CD4-positive, alpha-beta T cell treated with Interferon gamma for 1 hour (primary cell): ENCODE measurements around the gene GLMP.

ENCODE experiments used
- DNase-seq: peaks from one replicate; pipeline ENCODE4 v3.0.0-alpha.2; 2020

GLMP gene

DNA sequence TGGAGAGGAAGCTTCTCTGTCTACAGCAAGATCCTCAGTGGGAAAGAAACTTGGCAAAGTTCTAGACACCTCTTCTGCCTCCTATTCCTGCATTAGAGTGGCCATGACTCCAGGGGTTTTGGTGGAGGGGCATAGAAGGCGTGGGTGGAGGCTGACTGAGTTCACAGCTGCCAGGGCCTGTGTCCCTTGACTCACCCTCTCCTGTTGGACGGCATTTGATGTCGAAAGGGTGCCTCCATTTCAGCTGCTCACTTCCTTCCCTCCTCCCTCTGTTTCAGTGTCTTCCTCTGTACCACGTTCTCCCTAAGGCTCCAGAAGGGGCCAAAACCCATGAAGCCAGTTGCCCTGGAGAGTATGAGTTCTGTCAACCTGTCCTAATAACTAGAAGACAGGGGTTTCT, 10.7 kb downstream of the GLMP start:
- no peak for DNase-seq

DNA sequence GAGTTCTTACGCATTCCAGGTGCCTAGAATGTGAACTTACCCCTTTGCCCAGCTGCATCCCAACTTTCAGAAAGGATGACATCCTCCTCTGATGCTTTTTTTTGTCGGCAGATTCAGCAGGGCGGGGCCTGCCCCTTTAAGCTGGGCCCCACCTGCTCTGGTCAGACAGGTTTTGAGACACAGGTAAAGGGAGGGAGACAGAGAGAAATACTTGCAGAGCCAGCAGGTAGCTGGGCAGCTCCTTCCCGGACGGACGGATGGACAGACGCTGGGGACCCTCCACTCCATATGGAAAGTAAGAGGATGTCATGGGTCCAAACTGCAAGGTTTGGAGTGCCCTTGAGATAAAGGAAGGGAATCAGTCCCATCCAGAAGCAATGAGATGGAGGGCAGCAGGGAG, 11.4 kb downstream of the GLMP start, which contains the start of gene TMEM79:
TSS of gene TMEM79 (plus strand) at position 214 of the 400 bp plus-strand sequence. CDS start 902 bp downstream, outside the sequence.
- DNase-seq: no peak

DNA sequence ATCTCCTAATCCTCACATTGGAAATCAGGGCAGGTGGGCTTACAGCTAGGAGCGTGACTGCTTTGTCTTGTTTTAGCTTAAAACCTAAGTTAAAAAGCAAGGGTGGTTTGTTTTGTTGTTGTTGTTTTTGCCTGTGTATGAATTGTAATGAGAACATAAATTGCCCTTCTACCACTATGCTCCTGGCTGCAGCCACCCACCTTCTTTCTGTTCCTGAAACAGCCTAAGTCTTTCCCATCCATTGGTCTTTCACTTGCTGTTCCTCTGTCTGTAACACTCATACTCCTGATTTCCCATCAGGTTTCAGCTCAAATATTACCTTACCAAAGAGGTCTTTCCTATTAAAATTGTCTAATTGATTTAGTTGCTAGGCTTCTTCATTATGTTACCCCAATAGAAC, 12.0 kb downstream of the GLMP start:
- DNase-seq: no peak

DNA sequence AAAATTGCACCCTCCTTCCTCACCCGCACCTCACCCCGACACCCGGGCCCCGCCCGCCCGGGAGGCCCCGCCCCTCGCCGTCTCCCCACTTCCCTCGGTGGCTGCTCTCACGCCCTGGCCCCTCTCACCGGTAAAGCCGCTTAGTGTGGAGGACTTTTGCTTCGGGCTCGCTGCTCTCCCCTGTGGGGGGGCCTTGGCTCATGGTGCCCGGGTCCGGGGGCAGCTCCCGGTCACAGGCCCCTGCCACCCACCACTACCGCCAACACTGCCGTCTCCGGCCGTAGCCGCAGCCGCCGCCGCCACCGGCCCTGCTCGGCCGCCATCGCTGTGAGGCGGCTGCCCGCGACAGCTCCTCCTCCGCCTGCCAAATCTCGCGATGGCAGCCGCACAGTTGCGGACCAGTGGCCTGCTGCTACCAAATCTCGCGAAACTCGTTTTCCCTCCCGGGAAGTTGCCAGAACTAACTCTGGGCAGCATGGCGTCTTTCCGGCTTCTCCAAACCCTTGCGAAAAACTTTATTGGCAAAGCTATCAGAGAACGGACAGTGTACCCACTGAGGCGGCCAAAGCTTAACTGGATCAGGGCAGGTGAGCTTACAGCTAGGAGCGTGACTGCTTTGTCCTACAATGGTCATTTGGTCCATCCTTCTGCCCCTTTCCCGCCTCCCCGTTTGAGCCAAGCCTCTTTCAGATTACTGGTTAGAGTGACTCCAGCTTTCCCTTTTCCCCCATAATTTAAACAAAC, 12.8 kb downstream of the GLMP start, which contains the start of gene SMG5:
TSS of gene SMG5 (minus strand) at position 347 of the 744 bp plus-strand sequence. CDS start at position 202, 145 bp downstream.
- DNase-seq: peak; percentile 97

DNA sequence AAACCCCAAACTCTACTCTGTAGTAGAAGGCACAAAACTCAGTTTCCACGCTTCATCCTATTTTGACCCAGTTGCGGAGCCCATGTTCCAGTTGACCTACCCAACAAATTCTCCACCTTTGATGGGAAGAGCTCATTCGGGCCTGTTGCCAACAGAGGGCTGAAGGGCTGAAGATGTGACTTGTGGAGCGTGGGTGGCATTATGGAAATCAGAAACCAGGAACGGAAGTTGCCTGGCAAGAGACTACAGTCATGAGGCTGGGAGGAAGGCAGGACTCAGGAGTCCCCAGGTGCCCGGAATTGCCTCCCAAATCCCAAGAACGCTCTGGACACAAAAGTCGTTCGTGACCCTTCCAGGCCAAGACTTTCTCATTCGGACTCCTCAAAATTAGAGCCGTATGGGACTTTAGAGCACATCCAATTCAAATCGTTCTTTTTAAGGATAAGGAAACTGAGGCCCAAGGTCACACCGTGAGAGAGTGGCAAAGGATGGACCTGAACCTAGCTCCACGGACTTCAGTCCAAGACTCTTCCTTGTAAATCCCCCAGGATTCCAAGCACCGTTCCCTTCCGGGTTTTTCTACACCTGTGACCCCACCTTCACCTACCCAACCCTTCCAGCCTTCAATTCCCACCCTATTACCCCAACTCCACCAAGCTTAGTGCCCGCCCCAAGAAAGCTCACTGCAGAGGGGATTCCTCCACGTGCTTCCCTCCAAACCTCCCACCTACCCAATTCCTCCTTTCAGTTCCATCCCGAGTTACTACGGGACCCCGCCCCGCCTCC, 13.6 kb downstream of the GLMP start:
- DNase-seq: no peak

DNA sequence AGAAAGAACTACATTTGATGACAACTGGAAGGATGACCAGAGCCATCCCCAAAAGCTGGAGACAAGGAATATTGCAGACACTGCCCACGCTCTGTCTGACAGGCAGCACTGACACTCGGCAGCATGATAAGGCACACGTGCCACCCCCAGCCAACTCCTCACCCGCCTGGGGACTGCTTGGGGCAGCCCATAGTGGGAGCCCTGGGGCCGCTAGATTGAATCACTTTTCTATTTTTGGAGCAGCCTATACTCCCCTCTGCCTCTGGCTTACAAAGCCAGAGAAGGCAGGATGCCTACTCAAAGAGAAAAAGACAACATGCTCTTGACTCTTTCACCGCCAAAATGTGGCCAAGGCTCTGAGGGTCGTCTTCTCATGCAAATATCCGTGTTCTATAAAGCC, 14.2 kb downstream of the GLMP start:
- no peak for DNase-seq

DNA sequence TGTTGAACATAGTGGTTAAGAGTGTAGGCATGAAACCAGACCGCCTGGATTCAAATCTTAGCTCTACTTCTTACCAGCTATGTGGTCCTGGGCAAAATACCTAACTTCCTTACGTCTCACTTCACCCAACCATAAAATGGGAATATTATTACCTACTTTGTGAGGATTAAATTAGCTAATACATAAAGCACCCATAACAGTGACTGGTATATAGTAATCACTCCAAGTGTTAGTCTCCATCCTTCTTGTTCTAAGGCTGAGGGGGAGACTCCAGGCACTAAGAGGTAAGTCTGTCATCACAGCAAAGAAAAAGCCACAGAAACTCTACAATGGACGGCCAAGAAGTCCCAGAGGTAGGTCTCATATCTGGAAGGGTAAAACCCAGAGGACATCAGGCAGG, 15.6 kb downstream of the GLMP start:
- DNase-seq: no peak

DNA sequence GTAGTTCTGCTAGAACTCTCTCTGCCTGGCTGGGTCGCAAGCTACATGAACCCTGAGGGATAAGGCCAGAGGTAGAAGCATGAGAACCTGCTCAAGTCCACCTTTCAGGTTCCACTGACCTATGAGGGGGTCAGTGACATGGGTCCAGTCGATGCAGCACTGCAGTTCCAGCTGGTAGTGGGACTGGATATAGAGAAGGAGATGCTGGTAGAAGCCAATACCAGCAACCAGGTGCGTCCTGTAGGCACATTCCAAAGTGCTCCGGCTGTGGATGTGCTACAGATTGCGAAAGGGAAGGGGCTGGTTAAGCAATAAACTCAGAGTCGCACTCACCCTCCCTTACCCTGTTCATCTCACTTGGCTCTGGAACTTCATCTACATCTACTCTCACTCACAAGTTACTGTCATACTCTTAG, 18.5 kb downstream of the GLMP start:
- DNase-seq: no peak

DNA sequence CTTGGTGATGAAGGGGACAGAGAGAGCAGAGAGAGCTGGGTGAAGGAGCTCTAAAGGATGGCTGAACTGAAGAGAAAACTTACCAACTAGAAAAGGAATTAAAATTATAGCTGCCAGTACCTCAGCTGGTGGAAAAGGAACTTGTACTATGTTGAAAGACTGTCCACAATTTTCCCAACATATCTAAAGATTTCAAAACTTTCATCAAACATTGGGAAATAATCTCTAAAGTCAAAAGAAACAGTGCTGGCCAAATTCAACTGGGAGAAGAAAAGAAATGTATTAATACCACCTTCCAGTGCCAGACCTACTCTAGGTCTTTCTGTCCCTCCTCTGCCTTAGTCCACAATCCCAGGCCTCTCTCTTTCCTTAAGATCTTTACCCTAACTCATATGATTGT, 18.9 kb downstream of the GLMP start:
- DNase-seq: no peak

DNA sequence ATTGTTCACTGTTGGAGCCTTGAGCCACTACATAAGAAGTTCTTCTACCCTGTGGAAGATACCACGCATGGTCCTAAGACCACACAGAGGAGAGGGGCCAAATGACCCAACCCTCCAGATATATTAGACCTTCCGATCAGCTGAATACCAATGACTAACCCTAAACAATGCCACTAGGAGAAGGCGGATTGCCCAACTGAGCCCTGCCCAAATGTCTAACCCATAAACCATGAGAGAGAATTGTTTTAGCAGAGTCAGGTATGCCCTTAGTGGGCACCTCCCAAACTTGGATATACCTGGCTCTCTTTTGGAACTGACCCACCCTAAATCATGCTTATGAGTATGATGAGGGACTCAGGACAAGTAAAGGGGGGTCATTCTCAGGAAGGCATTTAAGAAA, 25.2 kb downstream of the GLMP start:
- no peak for DNase-seq

DNA sequence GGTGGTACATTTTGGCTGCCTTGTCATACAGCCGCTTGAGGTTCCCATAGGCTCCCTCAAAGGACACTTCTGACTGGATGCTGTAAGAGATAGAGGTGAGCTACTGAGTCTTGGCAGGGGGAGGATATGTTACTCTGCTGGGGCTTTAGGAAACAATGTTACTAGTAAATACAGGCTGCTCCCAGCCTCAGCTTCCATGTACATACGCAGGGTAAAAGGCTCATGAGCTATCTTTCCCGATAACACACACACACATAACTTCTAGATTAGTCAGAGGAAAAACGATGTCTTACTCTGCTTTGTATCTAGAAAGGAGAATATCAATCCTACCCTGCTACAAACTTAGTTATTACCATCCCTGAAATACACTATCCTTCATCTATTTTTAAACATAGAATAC, 27.1 kb downstream of the GLMP start:
- no peak for DNase-seq

DNA sequence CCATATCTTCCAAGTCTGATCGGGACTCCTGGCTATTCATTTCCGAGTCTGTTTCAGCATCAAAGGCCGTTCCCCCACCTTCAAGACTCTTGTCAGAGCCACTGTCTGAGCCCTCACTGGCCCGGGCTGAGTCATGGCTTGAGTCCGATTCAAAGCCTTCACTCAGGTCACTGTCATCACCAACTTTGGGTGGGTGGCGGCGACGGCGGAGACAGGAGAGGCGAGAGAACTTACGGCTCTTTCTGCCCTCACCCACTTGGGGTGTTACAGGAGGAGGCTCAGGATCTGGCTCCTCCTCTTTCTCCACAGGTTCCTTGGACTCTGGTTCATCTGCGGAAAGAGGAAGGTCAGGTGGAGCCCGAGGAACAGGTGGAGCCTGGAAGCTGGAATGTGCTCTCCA, 29.4 kb downstream of the GLMP start:
- no peak for DNase-seq

DNA sequence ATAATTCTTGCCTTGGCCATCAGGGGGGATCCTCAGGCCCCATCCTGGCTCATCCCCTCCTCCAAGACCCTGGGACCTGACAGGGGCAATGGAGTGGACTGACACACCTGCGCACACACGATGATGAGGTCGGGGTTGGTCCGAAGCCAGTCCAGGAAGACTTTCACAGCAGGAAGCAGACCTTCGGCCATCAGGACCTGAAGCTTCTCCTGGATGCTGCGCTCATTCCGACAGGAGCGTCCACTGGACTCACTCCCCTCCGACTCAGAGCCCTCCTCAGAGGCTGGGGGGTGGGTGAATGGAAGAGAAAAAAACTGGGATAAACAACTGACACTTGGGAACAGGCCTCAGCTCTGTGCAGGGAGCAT, 32.2 kb downstream of the GLMP start:
- no peak for DNase-seq

DNA sequence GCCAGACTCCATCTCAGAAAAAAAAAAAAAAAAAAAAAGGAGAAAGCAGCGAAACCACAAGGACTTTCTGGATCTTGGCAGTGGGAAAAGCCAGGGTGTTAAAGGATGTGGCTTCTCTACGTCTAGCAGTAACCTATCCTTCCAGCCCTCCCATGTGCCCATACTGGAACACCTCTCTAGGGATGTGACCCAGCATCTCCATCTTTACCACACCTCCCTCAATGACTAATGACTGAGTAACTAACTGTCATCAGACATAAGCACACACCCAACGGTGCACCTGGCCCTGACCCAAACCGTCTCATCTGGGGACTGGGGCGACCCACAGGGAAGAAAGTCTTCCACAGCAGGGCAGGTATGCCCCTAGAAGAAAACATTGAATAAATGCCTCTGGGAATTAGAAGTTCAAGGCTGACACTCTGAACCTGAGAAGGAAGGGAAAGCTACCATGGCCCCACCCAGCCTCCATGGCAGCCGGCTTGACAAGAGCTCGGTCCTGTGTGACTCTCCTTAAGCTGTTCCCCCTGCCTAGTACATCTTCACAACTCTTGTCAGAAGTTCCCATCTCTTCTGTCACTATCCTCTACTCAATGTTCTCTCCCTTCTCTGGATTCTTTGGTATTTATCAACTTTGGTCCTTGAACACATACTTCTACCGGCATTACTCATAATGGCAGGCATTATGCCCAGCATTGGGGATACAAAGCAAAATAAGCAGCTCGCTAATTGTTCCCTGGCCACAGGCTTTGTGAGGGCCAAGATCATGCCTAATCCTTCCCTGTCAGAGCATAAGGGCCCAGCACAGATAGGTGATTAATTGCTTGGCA, 32.8 kb downstream of the GLMP start:
- DNase-seq: no peak

DNA sequence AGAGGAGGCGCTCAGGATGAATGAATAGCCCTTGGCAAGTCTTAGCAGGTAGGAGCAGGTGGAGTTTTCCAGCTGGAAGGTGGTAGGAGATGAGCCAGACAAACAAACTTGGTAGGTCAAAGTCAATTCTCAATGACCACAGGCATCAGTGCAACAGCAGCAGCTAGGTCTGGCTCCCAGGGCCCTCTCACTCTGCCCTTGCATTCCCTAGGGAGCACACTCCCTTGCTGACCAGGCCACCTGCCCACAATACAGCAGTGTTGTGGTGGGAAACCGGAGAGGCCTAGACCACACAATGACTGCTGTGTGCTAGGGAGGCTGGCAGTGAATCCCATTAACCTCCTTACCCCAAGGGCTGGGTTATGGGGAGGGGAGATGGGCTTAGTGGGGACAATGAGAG, 34.6 kb downstream of the GLMP start:
- DNase-seq: no peak

DNA sequence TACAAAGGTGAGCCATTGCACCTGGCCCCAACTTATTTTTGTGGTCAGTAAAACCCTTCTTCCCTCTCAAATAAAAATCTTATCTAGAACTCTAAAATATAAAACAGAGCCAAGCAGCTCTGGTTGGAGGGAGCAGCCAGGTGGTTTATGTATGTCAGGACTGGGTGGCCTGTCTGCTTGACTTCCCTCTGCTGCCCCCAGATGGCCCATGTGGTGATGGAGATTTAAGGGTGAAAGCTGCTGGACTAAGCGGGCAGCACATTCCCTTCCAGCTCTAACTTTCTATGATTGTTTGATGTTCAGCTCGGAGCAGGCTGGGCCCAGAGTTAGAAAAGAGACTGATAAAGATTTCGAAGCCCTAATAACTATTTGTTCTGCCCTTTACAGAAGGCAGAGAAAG, 35.7 kb downstream of the GLMP start:
- no peak for DNase-seq

DNA sequence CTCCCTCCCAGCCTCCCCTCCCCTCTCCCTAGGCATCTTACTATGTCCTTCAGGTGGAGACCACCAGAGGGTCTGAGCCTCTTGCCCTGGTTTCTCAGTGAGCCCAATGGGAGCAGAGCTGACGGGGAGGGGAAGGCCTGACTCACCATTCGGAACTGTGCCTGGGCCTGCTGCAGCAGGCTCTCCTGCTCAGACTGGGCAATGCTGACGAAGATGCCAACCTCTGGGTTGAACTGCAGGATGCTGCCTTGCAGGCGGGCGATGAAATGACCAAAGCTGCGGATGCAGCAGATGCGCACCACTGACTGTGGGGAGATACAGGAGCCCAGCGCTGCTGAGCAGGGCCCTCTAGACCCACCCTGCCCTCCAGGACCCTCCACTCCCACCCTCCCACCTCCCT, 36.6 kb downstream of the GLMP start:
- no peak for DNase-seq

DNA sequence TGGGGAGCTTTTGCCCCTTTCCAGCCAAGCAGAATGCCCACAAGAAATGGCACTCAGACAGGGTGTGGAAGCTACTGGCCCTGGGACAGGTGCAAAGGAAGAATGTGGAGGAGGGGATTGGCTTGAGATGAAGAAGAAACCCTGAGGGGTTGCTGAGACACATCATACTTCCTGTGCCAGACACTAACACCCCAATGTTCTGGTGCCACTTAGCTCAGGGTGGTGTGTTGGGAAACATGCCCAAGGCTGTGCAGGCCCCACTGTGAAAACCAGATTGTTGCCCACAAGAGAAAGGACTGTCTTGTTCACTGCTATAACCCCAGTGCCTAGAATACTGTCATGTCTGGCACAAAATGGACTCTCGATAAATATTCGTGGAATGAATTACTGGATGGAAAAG, 37.8 kb downstream of the GLMP start:
- no peak for DNase-seq

DNA sequence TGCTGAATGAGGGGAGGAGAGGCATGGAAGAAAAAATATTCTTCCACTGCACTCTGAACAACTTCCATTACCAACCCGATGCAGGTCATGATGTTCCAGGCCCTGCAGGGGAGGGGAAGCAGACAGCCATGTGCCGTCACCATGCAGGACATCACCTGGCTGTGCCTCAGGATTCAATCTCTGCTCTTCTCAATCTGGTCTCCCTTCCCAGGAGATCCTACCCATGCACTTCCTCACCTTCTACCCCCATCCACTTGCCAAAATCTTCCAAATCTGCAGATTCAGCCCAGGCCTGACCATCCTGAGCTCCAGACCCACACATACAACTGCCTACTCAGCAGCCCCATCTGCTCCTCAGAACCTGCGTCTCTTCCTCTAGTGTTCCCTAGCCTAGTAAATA, 41.8 kb downstream of the GLMP start:
- DNase-seq: no peak

DNA sequence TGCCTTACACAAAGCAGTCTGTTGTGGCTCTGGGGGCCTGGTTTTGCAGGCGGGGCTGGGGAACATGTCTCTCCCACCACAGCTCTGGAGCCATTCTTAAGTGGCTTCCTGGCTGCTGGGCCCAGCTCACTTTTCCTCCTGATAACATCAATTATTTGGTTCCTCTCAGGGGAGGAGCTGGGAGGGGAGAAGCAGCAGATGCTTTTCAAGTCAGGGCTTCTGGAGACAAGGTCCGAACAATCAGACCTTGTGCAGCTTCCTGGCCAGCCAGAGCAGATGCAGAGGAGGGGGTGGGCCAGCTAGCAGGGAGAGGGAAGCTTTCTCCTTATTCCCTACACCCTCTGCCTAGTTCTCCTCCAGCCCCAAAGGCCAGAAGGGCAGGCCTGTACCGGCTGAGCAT, 44.0 kb downstream of the GLMP start:
- no peak for DNase-seq

DNA sequence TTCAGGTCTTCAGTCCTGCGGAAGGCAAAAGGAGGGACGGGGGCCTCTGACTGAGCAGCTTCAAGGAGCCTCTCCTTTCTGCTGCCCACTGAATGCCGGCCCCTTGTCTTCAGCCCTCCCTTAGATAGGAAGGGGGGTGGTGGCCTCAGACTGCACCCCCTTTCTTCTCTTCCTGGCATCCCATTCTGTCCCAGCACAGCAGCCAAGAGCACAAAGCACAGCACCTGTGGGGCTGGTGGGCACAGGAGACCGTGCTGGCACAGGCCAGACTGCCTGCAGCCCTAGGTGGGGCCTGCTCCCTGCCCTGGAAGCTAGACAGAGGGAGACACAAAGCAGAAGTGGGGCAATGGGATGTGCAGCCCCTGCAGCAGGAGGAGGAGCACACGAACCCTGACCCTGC, 45.9 kb downstream of the GLMP start:
- DNase-seq: no peak

DNA sequence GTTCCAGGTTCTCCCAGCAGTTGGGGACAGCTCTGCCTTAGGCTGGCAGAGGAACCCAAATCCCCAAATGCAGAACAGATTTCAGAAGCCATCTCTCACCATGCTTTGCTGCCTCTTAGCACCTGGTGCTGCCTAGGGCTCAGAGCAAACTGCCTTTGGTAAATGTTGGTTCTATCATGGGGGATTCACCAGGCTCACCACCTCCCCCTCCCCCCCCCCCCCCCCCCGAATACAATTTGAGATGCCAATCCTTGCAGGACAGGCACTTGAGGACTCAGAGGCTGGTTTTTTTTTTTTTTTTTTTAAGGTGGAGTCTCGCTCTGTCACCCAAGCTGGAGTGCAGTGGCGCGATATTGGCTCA, 47.2 kb downstream of the GLMP start:
- DNase-seq: no peak

DNA sequence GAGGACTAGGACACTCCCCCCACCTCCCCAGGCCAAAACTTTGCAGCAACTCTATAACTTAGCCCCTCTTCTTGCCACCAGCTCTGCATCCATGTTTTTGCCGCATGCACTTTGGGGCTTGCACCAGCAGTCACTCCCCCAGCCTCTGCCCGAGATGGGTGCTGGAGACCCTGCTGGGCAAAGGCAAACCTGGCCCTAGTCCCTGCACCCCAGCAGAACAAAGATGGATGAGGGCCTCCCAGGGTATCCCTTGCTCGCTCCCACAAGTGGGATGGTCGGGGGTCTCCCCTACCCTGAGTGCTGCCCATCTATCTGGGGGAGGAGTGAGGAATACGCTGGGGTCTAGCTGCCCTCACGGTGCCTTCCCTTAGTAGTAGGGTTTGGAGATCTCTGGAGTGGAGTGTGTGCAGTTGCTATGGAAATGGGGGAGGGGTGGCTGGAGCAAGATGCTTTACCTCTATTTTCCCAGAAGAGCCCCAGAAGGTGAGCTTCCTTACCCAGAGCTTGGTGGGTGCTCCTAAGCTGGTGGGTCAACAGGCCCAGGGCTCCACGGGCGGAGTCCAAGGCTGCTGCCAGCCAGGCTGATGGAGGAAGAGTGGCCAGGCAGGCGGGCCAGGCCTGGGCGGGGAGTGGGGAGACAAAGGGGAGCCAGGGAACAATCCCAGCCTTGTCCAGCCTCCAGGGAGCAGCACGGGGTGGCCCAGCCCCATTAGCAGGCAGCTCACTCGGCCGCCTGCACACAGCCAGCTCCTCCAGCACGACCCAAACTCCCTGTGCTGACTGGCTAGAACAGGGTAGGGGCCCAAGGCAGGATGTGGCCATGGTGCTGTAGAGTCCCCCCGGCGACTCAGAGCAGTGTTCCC, 47.8 kb downstream of the GLMP start, which contains the start of gene PAQR6:
TSS of gene PAQR6 (minus strand) at position 597 of the 863 bp plus-strand sequence. CDS start 1,325 bp downstream, outside the sequence.
- no peak for DNase-seq
